ENCODE measurements around the gene FTCD. TPM values are rescaled to one million over a fixed set of nuclear protein-coding genes. Genes with fewer than 3 reads are reported as not detected.
"Not testable (repeated sequence)": the region's sequence is repeated elsewhere in the genome, so short reads cannot be mapped to it uniquely, and the experiment has no call there.

FTCD gene
- total RNA-seq, 1 donor from 2014 or later, result 1.8 TPM

DNA sequence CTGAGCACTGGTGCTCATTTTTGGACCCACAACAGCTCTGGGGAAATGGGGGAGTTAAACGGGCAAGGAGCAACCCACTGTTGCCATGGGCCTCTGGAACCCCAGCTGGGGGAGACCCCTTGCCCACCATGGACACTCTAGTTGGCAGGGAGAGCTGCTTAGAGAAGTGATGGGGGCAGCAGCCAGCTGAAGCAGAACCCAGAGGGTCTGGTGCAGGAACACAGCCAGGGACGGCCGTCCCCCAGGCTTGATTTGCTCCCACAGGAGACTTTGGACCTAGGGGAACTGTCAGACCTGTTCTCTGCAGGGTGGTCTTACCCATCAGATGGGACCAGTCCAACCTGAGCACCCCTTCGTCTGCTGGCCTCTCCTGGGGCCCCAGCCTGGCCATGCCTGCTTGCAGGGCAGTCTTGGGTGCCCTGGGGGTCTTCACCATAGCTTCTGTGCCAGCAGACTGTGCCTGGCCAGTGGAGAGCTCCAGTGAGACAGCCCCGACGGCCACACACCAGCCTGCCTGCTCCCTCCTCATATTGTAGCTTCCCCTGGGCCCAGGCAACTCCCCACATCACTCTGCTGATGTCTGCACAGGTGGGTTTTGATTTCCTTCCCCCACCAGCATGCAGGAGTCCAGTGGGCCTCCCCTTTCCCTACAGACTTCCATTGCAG lies 17.6 kb upstream of the FTCD start:
- no peak for DNase-seq (ENCODE audit: low read depth, low spot score)
- TF ChIP-seq CTCF (conservative IDR thresholded peaks at IDR 0.05), result no peak
- H3K36me3 Mint-ChIP-seq (ENCODE audit: low read depth), result peaks cover 35% of the 10 kb centered on the region
- H3K4me1 Mint-ChIP-seq, result peaks cover under 1% of the 10 kb centered on the region
- H3K4me3 Mint-ChIP-seq, result no peak overlapping the region
- H3K9me3 Mint-ChIP-seq, result peaks cover 22% of the 10 kb centered on the region
- H3K27me3 Mint-ChIP-seq (ENCODE audit: low read depth), result no peaks in the 10 kb centered on the region
- no peak overlapping the region for H3K27ac Mint-ChIP-seq (ENCODE audit: unreplicated experiment)

DNA sequence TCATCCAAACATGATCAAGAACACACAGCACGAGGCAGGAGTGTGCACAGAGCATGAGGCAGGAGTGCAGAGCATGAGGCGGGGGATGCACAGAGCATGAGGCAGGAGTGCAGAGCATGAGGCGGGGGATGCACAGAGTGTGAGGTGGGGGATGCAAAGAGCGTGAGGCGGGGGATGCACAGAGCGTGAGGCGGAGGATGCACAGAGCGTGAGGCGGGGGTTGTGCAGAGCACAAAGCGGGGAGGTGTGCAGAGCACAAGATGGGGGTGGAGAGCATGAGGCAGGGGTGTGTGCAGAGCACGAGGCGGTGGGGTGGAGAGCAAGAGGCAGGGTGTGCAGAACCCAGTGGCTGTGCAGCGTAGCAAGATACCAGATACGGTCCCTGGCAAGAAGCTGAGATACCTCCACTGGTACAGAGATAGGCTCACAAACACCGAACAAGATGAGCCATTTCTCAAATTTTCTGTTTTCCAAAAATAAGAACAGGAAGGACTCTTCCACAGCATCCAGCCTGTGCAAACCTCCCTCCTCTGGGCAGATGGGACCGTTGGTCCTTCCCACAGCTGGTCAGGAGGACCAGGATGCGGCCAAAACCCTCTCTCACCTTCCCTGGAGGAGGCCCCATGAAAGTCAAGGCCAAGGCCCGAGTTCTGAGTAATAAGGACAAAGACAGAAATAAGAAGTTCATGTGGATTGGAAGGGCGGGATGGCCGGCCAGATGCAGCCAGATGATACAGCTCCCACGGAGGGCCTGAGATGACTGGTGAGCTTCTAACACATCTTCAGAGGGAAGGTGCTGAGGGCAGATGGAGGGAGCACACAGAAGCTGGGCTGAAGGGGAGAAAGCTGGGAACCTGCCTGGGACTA lies 16.9 kb upstream of the FTCD start:
- Mint-ChIP-seq H3K4me3 (no peak overlapping the region), H3K36me3 (ENCODE audit: low read depth) (peaks cover 29% of the 10 kb centered on the region), H3K27me3 (ENCODE audit: low read depth) (no peaks in the 10 kb centered on the region), H3K9me3 (peaks cover 19% of the 10 kb centered on the region), H3K4me1 (no peaks in the 10 kb centered on the region), H3K27ac (ENCODE audit: unreplicated experiment) (no peak overlapping the region)
- no peak for DNase-seq (ENCODE audit: low read depth, low spot score)
- TF ChIP-seq CTCF (conservative IDR thresholded peaks at IDR 0.05), result no peak

- no peaks in the 10 kb centered on the region for H3K27me3 Mint-ChIP-seq (ENCODE audit: low read depth)
- DNase-seq (ENCODE audit: low read depth, low spot score), result no peak
- H3K9me3 Mint-ChIP-seq, result peaks cover 16% of the 10 kb centered on the region
- peaks cover 25% of the 10 kb centered on the region for H3K36me3 Mint-ChIP-seq (ENCODE audit: low read depth)
- H3K4me1 Mint-ChIP-seq, result no peaks in the 10 kb centered on the region
- H3K4me3 Mint-ChIP-seq, result no peak overlapping the region
- no peak overlapping the region for H3K27ac Mint-ChIP-seq (ENCODE audit: unreplicated experiment)
- no peak for TF ChIP-seq CTCF (conservative IDR thresholded peaks at IDR 0.05)
Observed at GRCh38 chr21:46171585-46171984, 16.2 kb upstream of the FTCD start.

GRCh38 chr21:46170436-46171193 lies 15.2 kb upstream of the FTCD start:
- peaks cover 21% of the 10 kb centered on the region for H3K36me3 Mint-ChIP-seq (ENCODE audit: low read depth)
- H3K9me3 Mint-ChIP-seq; H3K4me1 Mint-ChIP-seq; H3K4me3 Mint-ChIP-seq; DNase-seq (ENCODE audit: low read depth, low spot score); H3K27me3 Mint-ChIP-seq (ENCODE audit: low read depth); H3K27ac Mint-ChIP-seq (ENCODE audit: unreplicated experiment): not testable (repeated sequence)

DNA sequence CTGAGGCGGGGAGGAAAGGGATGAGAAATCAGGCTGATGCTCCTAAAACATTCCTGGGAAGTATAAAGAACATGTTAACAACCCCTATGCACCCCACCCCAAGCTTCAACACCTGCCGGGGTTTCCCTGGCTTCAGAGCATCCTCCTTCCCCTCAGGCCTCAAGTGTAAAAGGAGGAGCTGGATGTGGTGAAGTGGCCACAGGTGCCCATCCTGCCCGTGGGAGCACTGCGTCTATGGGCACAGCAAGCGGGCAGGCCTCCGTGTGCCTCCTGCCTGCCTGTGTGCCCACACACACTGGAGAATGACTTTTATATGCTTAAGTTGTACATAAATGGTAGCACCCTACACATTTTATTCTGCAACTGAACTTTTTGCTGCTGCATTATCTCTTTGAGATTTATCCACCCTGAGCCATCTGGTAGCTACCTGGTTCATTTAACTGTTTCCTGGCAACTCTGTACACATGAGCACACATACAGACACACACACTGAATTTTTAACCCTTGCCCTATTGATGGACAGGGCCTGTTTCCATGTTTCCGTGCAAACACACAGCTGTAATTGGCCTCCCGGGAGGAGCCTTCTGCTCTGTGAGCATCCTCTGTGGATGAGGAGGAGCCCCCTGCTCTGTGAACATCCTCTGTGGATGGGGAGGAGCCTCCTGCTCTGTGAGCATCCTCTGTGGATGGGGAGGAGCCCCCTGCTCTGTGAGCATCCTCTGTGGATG lies 13.4 kb upstream of the FTCD start:
- no peaks in the 10 kb centered on the region for H3K9me3 Mint-ChIP-seq
- no peak overlapping the region for H3K4me3 Mint-ChIP-seq
- no peaks in the 10 kb centered on the region for H3K27me3 Mint-ChIP-seq (ENCODE audit: low read depth)
- no peak for DNase-seq (ENCODE audit: low read depth, low spot score)
- H3K4me1 Mint-ChIP-seq, result no peaks in the 10 kb centered on the region
- H3K36me3 Mint-ChIP-seq (ENCODE audit: low read depth), result peaks cover 15% of the 10 kb centered on the region
- H3K27ac Mint-ChIP-seq (ENCODE audit: unreplicated experiment), result no peak overlapping the region
- TF ChIP-seq CTCF (conservative IDR thresholded peaks at IDR 0.05), result no peak
